K562 (cell line): ENCODE results near the gene C7.

Experiments used
- BHLHE40 ChIP-seq: IDR thresholded peaks from 2 replicates; pipeline ENCODE4 v1.6.1; 2011; ENCODE audit warnings: low read length, improper control_type of control experiment
- CBX8 ChIP-seq: fragments of 200-600 bp; sonication (generic); IDR thresholded peaks from 2 replicates; pipeline ENCODE4 v1.6.1; 2012; ENCODE audit warnings: borderline replicate concordance, mixed run types, low read depth, mild to moderate bottlenecking, moderate library complexity, mixed read lengths, low read length, control low read depth, inconsistent platforms; ENCODE audit not compliant: poor library complexity, severe bottlenecking; ENCODE audit errors: extremely low read depth
- FOXM1 ChIP-seq, 2 experiments: fragments of 450-650 bp in 1 of 2; sonication (generic) in 1 of 2; formaldehyde crosslinking in 1 of 2; IDR thresholded peaks; 2 replicates each; pipeline versions ENCODE4 v1.6.1 to v1.9.0; 2017 to 2022; ENCODE audit warnings: low read depth in 2 of 2, mild to moderate bottlenecking in 2 of 2, missing genetic modification reagents in 1 of 2, moderate library complexity in 1 of 2
- NBN ChIP-seq: fragments of 450-650 bp; IDR thresholded peaks from 2 replicates; pipeline ENCODE4 v1.6.1; 2016; ENCODE audit warnings: low read depth, mild to moderate bottlenecking
- RFX7 ChIP-seq: fragments of 250-450 bp; sonication (Bioruptor Pico); IDR thresholded peaks from 2 replicates; pipeline ENCODE4 v1.5.1; 2021; ENCODE audit warnings: mild to moderate bottlenecking
- SAFB2 ChIP-seq: fragments of 200-400 bp; formaldehyde crosslinking; IDR thresholded peaks from 2 replicates; pipeline ENCODE4 v1.6.1; 2018; ENCODE audit warnings: borderline replicate concordance, low read length, low read depth, moderate library complexity; ENCODE audit not compliant: severe bottlenecking
- WHSC1 ChIP-seq: IDR thresholded peaks from one replicate; pipeline ENCODE4 v1.6.1; 2012; ENCODE audit warnings: low read length, control low read depth, inconsistent platforms
- ZNF165 ChIP-seq: fragments of 250-450 bp; sonication (Bioruptor Pico); IDR thresholded peaks from 2 replicates; pipeline ENCODE4 v1.4.0; 2020; ENCODE audit warnings: borderline replicate concordance
- ZNF23 ChIP-seq: fragments of 250-450 bp; sonication (Bioruptor Pico); IDR thresholded peaks from 2 replicates; pipeline ENCODE4 v1.4.0; 2020; ENCODE audit warnings: mild to moderate bottlenecking

DNA sequence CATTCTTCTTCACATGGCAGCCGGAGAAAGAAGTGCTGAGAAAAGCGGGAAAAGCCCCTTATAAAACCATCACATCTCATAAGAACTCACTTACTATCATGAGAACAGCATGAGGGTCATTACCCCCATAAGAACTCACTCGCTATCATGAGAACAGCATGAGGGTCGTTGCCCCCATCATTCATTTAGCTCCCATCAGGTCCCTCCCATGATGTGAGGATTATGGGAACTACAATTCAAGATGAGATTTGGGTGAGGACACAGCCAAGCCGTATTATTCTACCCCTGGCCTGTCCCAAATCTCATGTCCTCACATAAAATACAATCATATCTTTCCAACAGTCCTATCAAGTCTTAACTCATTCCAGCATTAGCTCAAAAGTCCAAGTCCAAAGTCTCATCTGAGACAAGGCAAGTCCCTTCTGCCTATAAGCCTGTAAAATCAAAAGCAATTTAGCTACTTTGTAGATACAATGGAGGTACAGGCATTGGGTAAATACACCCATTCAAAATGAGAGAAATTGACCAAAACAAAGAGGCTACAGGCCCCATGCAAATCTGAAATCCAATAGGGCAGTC, 82.8 kb downstream of the C7 start:
- TF ChIP-seq RFX7 (CRISPR knock-in tag), result no peak
- no peak for TF ChIP-seq SAFB2
- no peak for TF ChIP-seq BHLHE40
- TF ChIP-seq NBN, result no peak
- no peak for TF ChIP-seq CBX8
- TF ChIP-seq ZNF165 (CRISPR knock-in tag), result no peak
- no peak for TF ChIP-seq ZNF23 (CRISPR knock-in tag)
- no peak for TF ChIP-seq WHSC1
- TF ChIP-seq FOXM1 (IDR thresholded peaks at IDR 0.05; ENCODE audit: low read depth), result no peak
- no peak for TF ChIP-seq FOXM1 (CRISPR knock-in tag; IDR thresholded peaks at IDR 0.05; ENCODE audit: low read depth)
